Measurements from ENCODE around the gene RFC5. TPM values are rescaled to one million over a fixed set of nuclear protein-coding genes. Genes with fewer than 3 reads are reported as not detected.

RFC5 gene
- total and polyA plus RNA-seq, 2 of the 8 experiments (the other 6 are each of a cell fraction or from before 2014, with no cell fraction given): 34.4 to 40.6 TPM

GRCh38 chr12:118036672-118037411 is 20.3 kb downstream of the RFC5 start:
- H3K56ac ChIP-seq (replicated peaks; ENCODE audit: insufficient read length, low read depth, low read length): no peak overlapping the region
- FAIRE-seq: no peak
- H3K4ac ChIP-seq (replicated peaks; ENCODE audit: insufficient read length, low read depth, low read length): no peak overlapping the region
- no peak overlapping the region for H2BK120ac ChIP-seq (replicated peaks; ENCODE audit: low read depth, low read length)
- no peak overlapping the region for H3K9ac ChIP-seq (replicated peaks in 1 of 4; ENCODE audit: extremely low read depth in 1 of 4, low read depth in 3 of 4, low read length in 3 of 4)
- no peak overlapping the region for H3K18ac ChIP-seq (ENCODE audit: extremely low read depth, low read length)
- no peaks in the 10 kb centered on the region for H3K9me3 ChIP-seq (ENCODE audit: insufficient read depth in 2 of 2, low read depth in 1 of 2, low read length in 1 of 2)
- no peak overlapping the region for H2BK20ac ChIP-seq (ENCODE audit: low read length)
- H2BK5ac ChIP-seq (ENCODE audit: low read depth, low read length): no peak overlapping the region
- H3K36me3 ChIP-seq (ENCODE audit: control insufficient read depth in 2 of 4, insufficient read depth in 4 of 4, low read length in 3 of 4): peaks cover 37 to 84% (median 56%) of the 10 kb centered on the region in 4 experiments
- H3K27me3 ChIP-seq (replicated peaks in 1 of 4; ENCODE audit: control insufficient read depth in 3 of 4, extremely low read depth in 1 of 4, insufficient read depth in 3 of 4, low read length in 3 of 4): no peaks in the 10 kb centered on the region
- H4K5ac ChIP-seq (ENCODE audit: insufficient read length, low read depth, low read length): no peak overlapping the region
- H3K14ac ChIP-seq (ENCODE audit: insufficient read length): no peak overlapping the region
- no peaks in the 10 kb centered on the region; the same call in 1 of the 2 replicates for H3K79me1 ChIP-seq (ENCODE audit: low read depth, low read length)
- peaks cover 0 to 5% of the 10 kb centered on the region in 2 experiments for H4K20me1 ChIP-seq (replicated peaks in 1 of 2; ENCODE audit: control insufficient read depth in 1 of 2, insufficient read depth in 2 of 2, low read length in 2 of 2)
- no peaks in the 10 kb centered on the region for H3K79me2 ChIP-seq (ENCODE audit: control insufficient read depth in 1 of 2, insufficient read depth in 2 of 2, low read length in 2 of 2)
- H2AK5ac ChIP-seq (ENCODE audit: low read depth, low read length): no peak overlapping the region
- no peak overlapping the region for H2AFZ ChIP-seq (ENCODE audit: low read length)
- ChIA-PET CTCF (ENCODE audit: partially characterized antibody) (interaction anchor here (0.7 to 3.3 kb wide), 7 partner anchors 16 to 163 kb away, joined by 3 to 39 read pairs (median 4); no protein-coding TSS in a partner anchor), POLR2A (ENCODE audit: partially characterized antibody) (interaction anchor here (1.2 to 12.8 kb wide), 7 partner anchors 8 to 158 kb away, joined by 3 to 113 read pairs (median 8); partner anchors contain the start of gene RFC5)
- 90% methylated on average over 11 of the region's 11 CpGs; no CpG with 5 or more reads in 1 of the 2 experiments for WGBS, 2 experiments (ENCODE audit: extremely low coverage in 1 of 2, insufficient coverage in 1 of 2, insufficient read length in 1 of 2, insufficient replicate concordance in 2 of 2, low coverage in 1 of 2, low lambda C conversion rate in 2 of 2, missing lambda C conversion rate in 1 of 2)
- no peak overlapping the region for H2BK15ac ChIP-seq (ENCODE audit: low read length)
- H3K4me3 ChIP-seq (ENCODE audit: extremely low read depth in 1 of 4, insufficient read depth in 2 of 4, low read depth in 3 of 4, low read length in 4 of 4): no peak overlapping the region
- H3K23ac ChIP-seq (ENCODE audit: insufficient read length): no peak overlapping the region
- H3K4me1 ChIP-seq (replicated peaks in 1 of 4; ENCODE audit: control insufficient read depth in 3 of 4, insufficient read depth in 4 of 4, low read length in 3 of 4): no peaks in the 10 kb centered on the region; a peak in 1 of 7 replicates
- H3K4me2 ChIP-seq (ENCODE audit: insufficient read depth in 1 of 2, low read depth in 2 of 2, low read length in 2 of 2): no peak overlapping the region
- no peak overlapping the region for H4K8ac ChIP-seq (ENCODE audit: extremely low read depth, insufficient read depth, low read length)
- no peak for DNase-seq (ENCODE audit: low read depth in 1 of 2, low spot score in 2 of 2)
- no peak overlapping the region for H4K91ac ChIP-seq (replicated peaks; ENCODE audit: insufficient read length, low read length)
- no peak overlapping the region for H2BK12ac ChIP-seq (ENCODE audit: low read depth, low read length)
- H3K23me2 ChIP-seq (ENCODE audit: low read depth, low read length): no peaks in the 10 kb centered on the region
- H3K27ac ChIP-seq (ENCODE audit: low read depth, low read length): no peak overlapping the region
- TF ChIP-seq GABPA (IDR thresholded peaks at IDR 0.05; ENCODE audit: borderline replicate concordance, insufficient read depth, low read length): no peak
- no peak for TF ChIP-seq TEAD4 (IDR thresholded peaks at IDR 0.05; ENCODE audit: low read depth, low read length)
